RCC 7860 (cell line): ENCODE data around the gene C10orf90.

Experiments used
- DNase-seq: peaks from one replicate; pipeline ENCODE4 v3.0.0-alpha.2; 2015; ENCODE audit warnings: low spot score
- FAIRE-seq: peaks from 2 replicates; lab custom pipeline; 2012; peaks lifted over from hg19 to GRCh38; lab: Jason Lieb, UNC

The C10orf90 gene

GRCh38 chr10:126674741-126675515 is 4.4 kb upstream of the C10orf90 start:
- no peak for FAIRE-seq

GRCh38 chr10:126673565-126673964 is 3.1 kb upstream of the C10orf90 start:
- FAIRE-seq: no peak
- DNase-seq: no peak

More at GRCh38 chr10:126674741-126675515, 4.4 kb upstream of the C10orf90 start:
- DNase-seq: no peak

- FAIRE-seq: no peak
- no peak for DNase-seq
Measured at GRCh38 chr10:126671402-126671975, 996 bp upstream of the C10orf90 start.

GRCh38 chr10:126670895-126671261 is 385 bp upstream of the C10orf90 start:
- DNase-seq: no peak
- FAIRE-seq: no peak

- DNase-seq (no peak), FAIRE-seq (no peak)
Measured at GRCh38 chr10:126669168-126669567, 1.3 kb downstream of the C10orf90 start.

- DNase-seq (no peak), FAIRE-seq (no peak)
Measured at GRCh38 chr10:126668505-126668904, 2.0 kb downstream of the C10orf90 start.

GRCh38 chr10:126667568-126667967 is 2.9 kb downstream of the C10orf90 start:
- FAIRE-seq: no peak
- no peak for DNase-seq

GRCh38 chr10:126665207-126665606 is 5.3 kb downstream of the C10orf90 start:
- FAIRE-seq: no peak

GRCh38 chr10:126663880-126664279 is 6.6 kb downstream of the C10orf90 start:
- DNase-seq: peak; percentile 46
- FAIRE-seq: peak; percentile 67

More at GRCh38 chr10:126665207-126665606, 5.3 kb downstream of the C10orf90 start:
- DNase-seq: no peak

GRCh38 chr10:126663328-126663727 is 7.2 kb downstream of the C10orf90 start:
- no peak for FAIRE-seq

GRCh38 chr10:126661841-126662515 is 8.5 kb downstream of the C10orf90 start:
- DNase-seq: peak; percentile 58
- FAIRE-seq: peak; percentile 70

More at GRCh38 chr10:126663328-126663727, 7.2 kb downstream of the C10orf90 start:
- no peak for DNase-seq

GRCh38 chr10:126661356-126661755 is 9.1 kb downstream of the C10orf90 start:
- DNase-seq (no peak), FAIRE-seq (no peak)

GRCh38 chr10:126659750-126660149 is 10.7 kb downstream of the C10orf90 start:
- no peak for FAIRE-seq
- DNase-seq: no peak

- no peak for FAIRE-seq
- DNase-seq: no peak
Measured at GRCh38 chr10:126658928-126659327, 11.6 kb downstream of the C10orf90 start.

- DNase-seq (no peak), FAIRE-seq (no peak)
Measured at GRCh38 chr10:126654579-126654978, 15.9 kb downstream of the C10orf90 start.

GRCh38 chr10:126651467-126651866 is 19.0 kb downstream of the C10orf90 start:
- FAIRE-seq (no peak), DNase-seq (no peak)

GRCh38 chr10:126650161-126650560 is 20.3 kb downstream of the C10orf90 start:
- DNase-seq (no peak), FAIRE-seq (no peak)

- FAIRE-seq: no peak
- no peak for DNase-seq
Measured at GRCh38 chr10:126647116-126647515, 23.4 kb downstream of the C10orf90 start.

- no peak for FAIRE-seq
- peak; percentile 17 for DNase-seq
Measured at GRCh38 chr10:126646110-126646509, 24.4 kb downstream of the C10orf90 start.

- FAIRE-seq: peak; percentile 4
- no peak for DNase-seq
Measured at GRCh38 chr10:126640401-126640800, 30.1 kb downstream of the C10orf90 start.

GRCh38 chr10:126639084-126639483 is 31.4 kb downstream of the C10orf90 start:
- DNase-seq: peak; percentile 16
- FAIRE-seq: no peak

- FAIRE-seq: no peak
Measured at GRCh38 chr10:126638542-126638941, 32.0 kb downstream of the C10orf90 start.

More at GRCh38 chr10:126638542-126638941, 32.0 kb downstream of the C10orf90 start:
- no peak for DNase-seq
